MG63 (cell line): Measurements from ENCODE around the gene TMEM81. TPM values are rescaled to one million over a fixed set of nuclear protein-coding genes. Genes with fewer than 3 reads are reported as not detected.

Source experiments
- DNase-seq: peaks from one replicate; pipeline ENCODE4 v3.0.0-alpha.2; 2020
- H3K27me3 ChIP-seq: fragments of 250-450 bp; sonication (Bioruptor Pico); 2 replicates; pipeline ENCODE4 v1.5.1; 2020; ENCODE audit warnings: mild to moderate bottlenecking, moderate library complexity
- H3K36me3 ChIP-seq: fragments of 250-450 bp; sonication (Bioruptor Pico); 2 replicates; pipeline ENCODE4 v1.5.1; 2020; ENCODE audit warnings: mild to moderate bottlenecking, moderate library complexity
- H3K4me3 ChIP-seq: fragments of 250-450 bp; sonication (Bioruptor Pico); 2 replicates; pipeline ENCODE4 v1.5.1; 2020; ENCODE audit warnings: mild to moderate bottlenecking, moderate library complexity
- H3K9me3 ChIP-seq: fragments of 250-450 bp; sonication (Bioruptor Pico); 2 replicates; pipeline ENCODE4 v1.5.1; 2020; ENCODE audit warnings: mild to moderate bottlenecking, moderate library complexity
- total RNA-seq: library from RNA; depleted of rRNA; stranded (reverse); fragments of >200 nt; shearing (Covaris generic); gene quantifications from 2 replicates; pipeline ENCODE4 v1.2.3, GENCODE V29; 2014; ENCODE audit warnings: low replicate concordance; rRNA removed

TMEM81 gene
- 1.6 and 5.1 TPM in 2 replicates for total RNA-seq

- H3K9me3 ChIP-seq = no peaks in the 10 kb centered on the region
- H3K36me3 ChIP-seq = peaks cover 36% of the 10 kb centered on the region
- H3K27me3 ChIP-seq = no peaks in the 10 kb centered on the region
- no peak for DNase-seq
- no peak within 1 kb of the TSS for H3K4me3 ChIP-seq
These were observed at the start of gene TMEM81 for GRCh38 chr1:205084360-205084759. TMEM81 (minus strand) TSS chr1:205084460; CDS start chr1:205084320, 140 bp downstream.

GRCh38 chr1:205133287-205133686, 49.0 kb upstream of the TMEM81 start:
- H3K36me3 ChIP-seq = no peaks in the 10 kb centered on the region
- no peak overlapping the region for H3K4me3 ChIP-seq
- no peak for DNase-seq
- H3K9me3 ChIP-seq = no peaks in the 10 kb centered on the region
- no peaks in the 10 kb centered on the region for H3K27me3 ChIP-seq

GRCh38 chr1:205129447-205130029, 45.3 kb upstream of the TMEM81 start:
- no peaks in the 10 kb centered on the region for H3K36me3 ChIP-seq
- no peaks in the 10 kb centered on the region for H3K27me3 ChIP-seq
- H3K9me3 ChIP-seq = no peaks in the 10 kb centered on the region
- H3K4me3 ChIP-seq = no peak overlapping the region
- no peak for DNase-seq

GRCh38 chr1:205128050-205128449, 43.8 kb upstream of the TMEM81 start:
- Histone ChIP-seq H3K9me3 (no peaks in the 10 kb centered on the region), H3K4me3 (no peak overlapping the region), H3K36me3 (no peaks in the 10 kb centered on the region), H3K27me3 (no peaks in the 10 kb centered on the region)
- no peak for DNase-seq

- H3K36me3 ChIP-seq = no peaks in the 10 kb centered on the region
- H3K27me3 ChIP-seq = no peaks in the 10 kb centered on the region
- DNase-seq = no peak
- H3K9me3 ChIP-seq = no peaks in the 10 kb centered on the region
- H3K4me3 ChIP-seq = no peak overlapping the region
These were observed 43.4 kb upstream of the TMEM81 start for GRCh38 chr1:205127646-205128045.

- Histone ChIP-seq H3K4me3 (no peak overlapping the region), H3K27me3 (no peaks in the 10 kb centered on the region), H3K36me3 (peaks cover 5% of the 10 kb centered on the region; the same call in 1 of the 2 replicates), H3K9me3 (no peaks in the 10 kb centered on the region)
- DNase-seq = no peak
These were observed 40.5 kb upstream of the TMEM81 start for GRCh38 chr1:205124726-205125125.

- H3K4me3 ChIP-seq = peak overlapping the region; percentile 82
- no peak for DNase-seq
These were observed 38.2 kb upstream of the TMEM81 start for GRCh38 chr1:205122489-205122882.

GRCh38 chr1:205121660-205122488, 37.6 kb upstream of the TMEM81 start, which contains the start of gene RBBP5:
RBBP5 (minus strand) TSS chr1:205121978; CDS start chr1:205121873, 105 bp downstream.
- no peaks in the 10 kb centered on the region for H3K27me3 ChIP-seq
- H3K4me3 ChIP-seq = peak within 1 kb of the TSS; percentile 82

More at GRCh38 chr1:205122489-205122882, 38.2 kb upstream of the TMEM81 start:
- Histone ChIP-seq H3K36me3 (peaks cover 21% of the 10 kb centered on the region), H3K9me3 (no peaks in the 10 kb centered on the region), H3K27me3 (no peaks in the 10 kb centered on the region)

GRCh38 chr1:205118752-205119151, 34.5 kb upstream of the TMEM81 start:
- H3K9me3 ChIP-seq = no peaks in the 10 kb centered on the region
- H3K36me3 ChIP-seq = peaks cover 45% of the 10 kb centered on the region
- H3K4me3 ChIP-seq = no peak overlapping the region
- DNase-seq = no peak
- H3K27me3 ChIP-seq = no peaks in the 10 kb centered on the region

More at GRCh38 chr1:205121660-205122488, 37.6 kb upstream of the TMEM81 start, which contains the start of gene RBBP5:
- Histone ChIP-seq H3K36me3 (peaks cover 24% of the 10 kb centered on the region), H3K9me3 (no peaks in the 10 kb centered on the region)
- DNase-seq = peak; percentile 98

GRCh38 chr1:205111354-205111753, 27.1 kb upstream of the TMEM81 start:
- no peak overlapping the region for H3K4me3 ChIP-seq
- H3K27me3 ChIP-seq = no peaks in the 10 kb centered on the region
- peaks cover 65% of the 10 kb centered on the region for H3K36me3 ChIP-seq
- no peaks in the 10 kb centered on the region for H3K9me3 ChIP-seq
- DNase-seq = no peak

- H3K4me3 ChIP-seq = no peak overlapping the region
- peaks cover 72% of the 10 kb centered on the region for H3K36me3 ChIP-seq
These were observed 25.5 kb upstream of the TMEM81 start for GRCh38 chr1:205109711-205110110.

GRCh38 chr1:205109269-205109668, 25.0 kb upstream of the TMEM81 start:
- no peak for DNase-seq
- Histone ChIP-seq H3K9me3 (no peaks in the 10 kb centered on the region), H3K36me3 (peaks cover 70% of the 10 kb centered on the region), H3K27me3 (no peaks in the 10 kb centered on the region), H3K4me3 (no peak overlapping the region)

More at GRCh38 chr1:205109711-205110110, 25.5 kb upstream of the TMEM81 start:
- DNase-seq = no peak
- Histone ChIP-seq H3K9me3 (no peaks in the 10 kb centered on the region), H3K27me3 (no peaks in the 10 kb centered on the region)

GRCh38 chr1:205108464-205108863, 24.2 kb upstream of the TMEM81 start:
- Histone ChIP-seq H3K9me3 (no peaks in the 10 kb centered on the region), H3K27me3 (no peaks in the 10 kb centered on the region), H3K36me3 (peaks cover 70% of the 10 kb centered on the region), H3K4me3 (no peak overlapping the region)
- no peak for DNase-seq

- H3K9me3 ChIP-seq = no peaks in the 10 kb centered on the region
- peaks cover 71% of the 10 kb centered on the region for H3K36me3 ChIP-seq
- DNase-seq = no peak
- H3K27me3 ChIP-seq = no peaks in the 10 kb centered on the region
- H3K4me3 ChIP-seq = no peak overlapping the region
These were observed 23.1 kb upstream of the TMEM81 start for GRCh38 chr1:205107327-205107726.

GRCh38 chr1:205102404-205102803, 18.1 kb upstream of the TMEM81 start:
- no peaks in the 10 kb centered on the region for H3K9me3 ChIP-seq
- H3K27me3 ChIP-seq = no peaks in the 10 kb centered on the region
- peaks cover 89% of the 10 kb centered on the region for H3K36me3 ChIP-seq
- no peak for DNase-seq
- H3K4me3 ChIP-seq = no peak overlapping the region

- Histone ChIP-seq H3K4me3 (no peak overlapping the region), H3K27me3 (no peaks in the 10 kb centered on the region), H3K9me3 (no peaks in the 10 kb centered on the region), H3K36me3 (peaks cover 89% of the 10 kb centered on the region)
- no peak for DNase-seq
These were observed 14.0 kb upstream of the TMEM81 start for GRCh38 chr1:205098242-205098641.

- Histone ChIP-seq H3K36me3 (peaks cover 93% of the 10 kb centered on the region), H3K4me3 (no peak overlapping the region), H3K27me3 (no peaks in the 10 kb centered on the region), H3K9me3 (no peaks in the 10 kb centered on the region)
- DNase-seq = no peak
These were observed 11.2 kb upstream of the TMEM81 start for GRCh38 chr1:205095422-205095821.
